GM12864 (cell line): ENCODE measurements around the gene SUPT3H.

Source experiments
- DNase-seq: peaks from one replicate; pipeline ENCODE4 v3.0.0-alpha.2; 2011; ENCODE audit warnings: low read depth
- H3K4me3 ChIP-seq: 2 replicates; pipeline ENCODE4 v1.5.1; 2011; ENCODE audit warnings: mild to moderate bottlenecking, low read depth, low read length, control low read depth
- CTCF ChIP-seq: IDR thresholded peaks from 2 replicates; pipeline ENCODE4 v1.5.1; 2011; ENCODE audit warnings: low read depth, mild to moderate bottlenecking, moderate library complexity, low read length, control low read depth, inconsistent platforms; ENCODE audit errors: missing control alignments

SUPT3H gene

GRCh38 chr6:45024610-45025009 is 353.1 kb downstream of the SUPT3H start:
- DNase-seq = no peak
- no peak for TF ChIP-seq CTCF
- no peak overlapping the region for H3K4me3 ChIP-seq

GRCh38 chr6:45021676-45022075 is 356.1 kb downstream of the SUPT3H start:
- H3K4me3 ChIP-seq = no peak overlapping the region
- DNase-seq = no peak
- no peak for TF ChIP-seq CTCF

- H3K4me3 ChIP-seq = no peak overlapping the region
- no peak for DNase-seq
- TF ChIP-seq CTCF = no peak
Observed at GRCh38 chr6:45012687-45013086, 365.0 kb downstream of the SUPT3H start.

- no peak for DNase-seq
- no peak overlapping the region for H3K4me3 ChIP-seq
- no peak for TF ChIP-seq CTCF
Observed at GRCh38 chr6:45009576-45009975, 368.2 kb downstream of the SUPT3H start.

GRCh38 chr6:45006893-45007292 is 370.8 kb downstream of the SUPT3H start:
- DNase-seq = no peak
- H3K4me3 ChIP-seq = no peak overlapping the region
- no peak for TF ChIP-seq CTCF

- no peak for TF ChIP-seq CTCF
- DNase-seq = no peak
- H3K4me3 ChIP-seq = no peak overlapping the region
Observed at GRCh38 chr6:45003961-45004360, 373.8 kb downstream of the SUPT3H start.

GRCh38 chr6:45003387-45003786 is 374.3 kb downstream of the SUPT3H start:
- H3K4me3 ChIP-seq = no peak overlapping the region
- TF ChIP-seq CTCF = no peak
- no peak for DNase-seq
